Stimulated activated memory B cell treated with anti-CD40 and anti-IgM and Interleukin-4, amounts not matched to agents 10 μg/mL and 1 μg/mL and 100 μg/mL, for 72 hours (primary cell): ENCODE results near the gene SRL.
"Not testable (repeated sequence)": the region's sequence is repeated elsewhere in the genome, so short reads cannot be mapped to it uniquely, and the experiment has no call there.

Source experiments
- ATAC-seq: fragments of 150-1000 bp; cut with Tn5 transposase; 2 replicates; pipeline ENCODE4 v1.10.0; 2021
- H3K27ac Mint-ChIP-seq: one replicate; pipeline ENCODE4 v1.8.0; 2022; ENCODE audit warnings: mild to moderate bottlenecking, mixed read lengths
- H3K27me3 Mint-ChIP-seq: one replicate; pipeline ENCODE4 v1.8.0; 2022; ENCODE audit warnings: mixed read lengths
- H3K36me3 Mint-ChIP-seq: one replicate; pipeline ENCODE4 v1.8.0; 2022; ENCODE audit warnings: mixed read lengths
- H3K4me1 Mint-ChIP-seq: one replicate; pipeline ENCODE4 v1.8.0; 2022; ENCODE audit warnings: mixed read lengths
- H3K4me3 Mint-ChIP-seq: one replicate; pipeline ENCODE4 v1.8.0; 2022; ENCODE audit warnings: mild to moderate bottlenecking, moderate library complexity, mixed read lengths
- H3K9me3 Mint-ChIP-seq: one replicate; pipeline ENCODE4 v1.8.0; 2022; ENCODE audit warnings: mixed read lengths

The SRL gene

DNA sequence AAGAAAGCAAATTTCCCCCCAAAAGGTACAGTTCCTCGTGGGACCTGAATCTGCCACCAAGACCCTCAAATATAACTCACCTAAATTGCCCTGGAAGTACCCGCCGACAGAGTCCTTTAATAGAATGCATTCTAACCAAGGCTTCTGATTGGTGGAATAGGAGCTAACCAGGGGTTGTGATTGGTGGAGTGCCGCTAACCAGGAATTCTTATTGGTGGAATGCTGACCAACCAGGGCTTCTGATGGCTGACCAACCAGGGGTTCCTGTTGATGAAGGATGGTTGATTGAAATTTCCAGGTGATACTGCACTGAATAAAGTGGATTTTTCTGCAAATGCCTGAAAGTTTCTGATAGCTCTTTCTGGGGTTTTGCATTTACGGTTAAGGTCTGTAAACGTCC, 24.5 kb upstream of the SRL start:
- H3K27ac Mint-ChIP-seq, result no peak overlapping the region
- H3K4me1 Mint-ChIP-seq, result peaks cover 40% of the 10 kb centered on the region
- H3K36me3 Mint-ChIP-seq, result peaks cover 14% of the 10 kb centered on the region
- no peaks in the 10 kb centered on the region for H3K27me3 Mint-ChIP-seq
- no peak overlapping the region for H3K4me3 Mint-ChIP-seq
- no peak for ATAC-seq
- no peaks in the 10 kb centered on the region for H3K9me3 Mint-ChIP-seq

GRCh38 chr16:4265676-4266075, 23.8 kb upstream of the SRL start:
- Mint-ChIP-seq H3K36me3 (peaks cover 20% of the 10 kb centered on the region), H3K4me1 (peaks cover 33% of the 10 kb centered on the region)
- ATAC-seq, result no peak

DNA sequence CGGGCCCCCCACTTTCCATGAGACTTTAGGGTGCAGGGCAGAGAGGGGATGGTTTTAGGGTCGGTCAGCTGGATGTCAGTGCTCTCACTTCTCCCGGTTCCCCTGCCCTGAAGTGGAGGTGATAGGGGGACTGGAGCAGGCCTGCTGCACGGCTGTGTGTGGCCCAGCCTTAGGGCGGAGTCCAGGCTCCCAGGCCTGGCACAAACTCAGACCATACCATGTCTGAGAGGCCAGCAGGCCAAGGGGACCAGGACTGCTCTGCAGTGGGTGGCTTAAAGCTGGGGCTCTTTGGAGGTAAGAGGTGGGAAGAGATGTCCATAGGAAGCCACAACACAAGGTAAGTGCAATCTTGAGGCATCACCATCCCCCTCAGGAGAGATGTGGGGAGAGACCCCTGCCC, 22.7 kb upstream of the SRL start:
- H3K27ac Mint-ChIP-seq, result no peak overlapping the region
- ATAC-seq, result no peak

More at GRCh38 chr16:4265676-4266075, 23.8 kb upstream of the SRL start:
- Mint-ChIP-seq H3K4me3 (no peak overlapping the region), H3K27ac (no peak overlapping the region), H3K27me3 (no peaks in the 10 kb centered on the region), H3K9me3 (no peaks in the 10 kb centered on the region)

GRCh38 chr16:4263504-4264436, 21.9 kb upstream of the SRL start:
- Mint-ChIP-seq H3K9me3 (no peaks in the 10 kb centered on the region), H3K27me3 (no peaks in the 10 kb centered on the region), H3K4me3 (no peak overlapping the region), H3K36me3 (peaks cover 28% of the 10 kb centered on the region), H3K4me1 (peaks cover 26% of the 10 kb centered on the region), H3K27ac (no peak overlapping the region)
- ATAC-seq, result no peak

More for the DNA sequence above, 22.7 kb upstream of the SRL start:
- no peak overlapping the region for H3K4me3 Mint-ChIP-seq
- H3K27me3 Mint-ChIP-seq, result no peaks in the 10 kb centered on the region
- H3K4me1 Mint-ChIP-seq, result peaks cover 26% of the 10 kb centered on the region
- H3K36me3 Mint-ChIP-seq, result peaks cover 28% of the 10 kb centered on the region
- no peaks in the 10 kb centered on the region for H3K9me3 Mint-ChIP-seq

DNA sequence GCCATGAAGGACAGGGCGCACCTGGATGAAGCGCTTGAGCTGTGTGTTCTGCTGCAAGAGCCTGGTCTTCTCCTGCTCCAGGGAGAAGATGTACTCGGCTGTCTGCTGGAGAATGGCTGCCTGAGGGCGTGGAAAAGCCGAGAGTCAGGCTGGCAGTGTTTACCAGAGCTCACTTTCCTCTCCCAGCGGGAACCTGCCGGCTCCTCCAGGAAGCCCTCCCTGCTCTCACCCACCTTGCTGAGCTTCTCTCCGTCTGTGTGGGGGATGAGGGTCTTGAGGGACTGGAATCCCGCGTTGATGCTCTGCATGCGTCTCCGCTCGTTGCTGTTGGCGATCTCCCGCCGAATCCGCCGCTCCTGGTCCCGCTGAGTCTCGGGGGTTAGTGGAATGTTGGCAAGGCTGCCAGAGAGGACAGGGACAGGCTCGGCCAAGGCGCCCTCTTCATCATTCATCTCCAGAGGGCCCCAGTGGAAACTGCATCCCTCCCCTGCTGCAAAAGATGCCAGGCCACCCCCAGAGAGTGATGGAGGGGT, 20.5 kb upstream of the SRL start:
- ATAC-seq, result no peak
- Mint-ChIP-seq H3K27me3 (no peaks in the 10 kb centered on the region), H3K36me3 (peaks cover 39% of the 10 kb centered on the region), H3K4me3 (no peak overlapping the region), H3K27ac (no peak overlapping the region), H3K9me3 (no peaks in the 10 kb centered on the region), H3K4me1 (peaks cover 20% of the 10 kb centered on the region)

- peak overlapping the region; percentile 23 for H3K27ac Mint-ChIP-seq
- peaks cover 46% of the 10 kb centered on the region for H3K36me3 Mint-ChIP-seq
- no peaks in the 10 kb centered on the region for H3K27me3 Mint-ChIP-seq
- H3K4me3 Mint-ChIP-seq, result no peak overlapping the region
- no peaks in the 10 kb centered on the region for H3K9me3 Mint-ChIP-seq
- H3K4me1 Mint-ChIP-seq, result peaks cover 18% of the 10 kb centered on the region
- ATAC-seq, result no peak
Measured at GRCh38 chr16:4261557-4262172, 19.8 kb upstream of the SRL start.

- H3K27ac Mint-ChIP-seq, result no peak overlapping the region
- no peak for ATAC-seq
- H3K4me3 Mint-ChIP-seq, result no peak overlapping the region
- no peaks in the 10 kb centered on the region for H3K9me3 Mint-ChIP-seq
- H3K4me1 Mint-ChIP-seq, result peaks cover 11% of the 10 kb centered on the region
- H3K27me3 Mint-ChIP-seq, result no peaks in the 10 kb centered on the region
- peaks cover 46% of the 10 kb centered on the region for H3K36me3 Mint-ChIP-seq
Measured at GRCh38 chr16:4260360-4260759, 18.5 kb upstream of the SRL start.

- Mint-ChIP-seq H3K9me3 (no peaks in the 10 kb centered on the region), H3K27me3 (no peaks in the 10 kb centered on the region), H3K4me3 (no peak overlapping the region), H3K4me1 (peaks cover 6% of the 10 kb centered on the region), H3K36me3 (peaks cover 46% of the 10 kb centered on the region), H3K27ac (no peak overlapping the region)
- no peak for ATAC-seq
Measured at GRCh38 chr16:4257646-4258556, 16.0 kb upstream of the SRL start.

DNA sequence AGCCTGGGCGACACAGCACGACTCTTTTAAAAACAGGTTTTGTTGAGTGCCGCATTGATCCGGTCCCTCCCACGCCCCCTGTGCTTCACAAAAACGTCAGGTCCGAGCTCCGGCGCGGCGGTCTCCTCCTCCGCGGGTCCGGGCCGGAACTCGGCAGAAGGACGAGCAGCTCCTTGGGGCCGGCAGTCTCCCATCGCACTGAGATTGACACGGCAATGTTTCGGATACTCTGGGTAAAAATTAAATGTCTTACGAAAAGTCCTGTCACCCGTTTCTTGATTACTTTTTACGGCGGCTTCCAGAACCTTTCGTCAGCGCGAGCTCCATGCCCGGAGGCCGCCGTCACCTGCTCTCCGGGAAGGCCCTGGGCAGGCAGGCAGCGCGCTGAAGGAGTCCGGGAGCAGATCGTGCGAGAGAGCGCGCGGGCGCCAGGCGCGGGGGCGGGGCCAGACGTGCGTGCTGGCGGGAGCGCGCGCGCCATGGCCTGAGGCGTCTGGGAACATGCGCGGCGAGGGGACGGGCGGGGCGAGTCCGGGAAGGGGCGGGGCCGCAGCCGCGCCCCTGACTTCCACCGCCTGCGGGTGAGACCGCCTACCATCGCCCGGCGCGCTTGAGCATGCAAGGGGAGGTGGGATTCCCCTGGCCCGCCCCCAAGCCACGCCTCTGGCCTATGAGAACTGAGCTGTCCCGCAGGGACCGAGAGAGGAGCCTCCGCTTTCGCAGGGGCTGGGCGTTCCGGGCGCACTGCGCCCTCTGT, 11.7 kb upstream of the SRL start:
- H3K36me3 Mint-ChIP-seq, result peaks cover 16% of the 10 kb centered on the region
- no peaks in the 10 kb centered on the region for H3K4me1 Mint-ChIP-seq
- H3K4me3 Mint-ChIP-seq, result peak overlapping the region; percentile 90
- H3K9me3 Mint-ChIP-seq, result no peaks in the 10 kb centered on the region
- no peaks in the 10 kb centered on the region for H3K27me3 Mint-ChIP-seq
- H3K27ac Mint-ChIP-seq, result peak overlapping the region; percentile 96
- ATAC-seq, result peak; percentile 98

- peak overlapping the region; percentile 96 for H3K27ac Mint-ChIP-seq
- peaks cover 11% of the 10 kb centered on the region for H3K36me3 Mint-ChIP-seq
- ATAC-seq, H3K9me3 Mint-ChIP-seq, H3K4me1 Mint-ChIP-seq, H3K27me3 Mint-ChIP-seq: not testable (repeated sequence)
- peak overlapping the region; percentile 90 for H3K4me3 Mint-ChIP-seq
Measured at GRCh38 chr16:4253012-4253393, 11.1 kb upstream of the SRL start.

- no peak overlapping the region for H3K27ac Mint-ChIP-seq
Measured at GRCh38 chr16:4249530-4250308, 7.8 kb upstream of the SRL start.

DNA sequence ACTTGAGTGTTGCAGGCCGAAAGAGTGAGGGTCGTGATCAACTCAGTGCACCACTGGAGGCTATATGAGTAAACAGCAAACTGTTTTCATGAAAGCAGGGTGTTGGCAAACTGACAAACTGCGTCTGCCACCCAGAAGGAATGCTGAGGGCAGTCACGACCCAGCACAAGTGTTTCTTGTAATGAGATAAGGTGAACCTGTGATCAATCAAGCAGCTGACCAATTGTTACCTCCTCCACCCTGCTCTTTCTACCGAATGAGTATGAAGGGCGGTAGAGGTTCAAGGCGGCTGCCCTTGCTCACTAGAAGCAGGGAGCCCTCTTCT, 5.5 kb upstream of the SRL start:
- H3K36me3 Mint-ChIP-seq, result no peaks in the 10 kb centered on the region
- no peaks in the 10 kb centered on the region for H3K9me3 Mint-ChIP-seq
- ATAC-seq, result no peak

More at GRCh38 chr16:4249530-4250308, 7.8 kb upstream of the SRL start:
- Mint-ChIP-seq H3K27me3 (no peaks in the 10 kb centered on the region), H3K36me3 (no peaks in the 10 kb centered on the region), H3K4me1 (no peaks in the 10 kb centered on the region), H3K4me3 (no peak overlapping the region), H3K9me3 (no peaks in the 10 kb centered on the region)
- ATAC-seq, result no peak

GRCh38 chr16:4246777-4247459, 5.0 kb upstream of the SRL start:
- Mint-ChIP-seq H3K36me3 (no peaks in the 10 kb centered on the region), H3K4me1 (no peaks in the 10 kb centered on the region), H3K27ac (no peak overlapping the region), H3K27me3 (peaks cover 8% of the 10 kb centered on the region), H3K9me3 (no peaks in the 10 kb centered on the region), H3K4me3 (no peak overlapping the region)
- no peak for ATAC-seq

More for the DNA sequence above, 5.5 kb upstream of the SRL start:
- Mint-ChIP-seq H3K27me3 (peaks cover 3% of the 10 kb centered on the region), H3K27ac (no peak overlapping the region), H3K4me3 (no peak overlapping the region), H3K4me1 (no peaks in the 10 kb centered on the region)
